Loucy (cell line): ENCODE data around the gene GCNT2.

Source experiments
- H2AFZ ChIP-seq: fragments of 200-600 bp; sonication (generic); 2 replicates; pipeline ENCODE4 v1.6.0; 2016; ENCODE audit warnings: antibody characterized with exemption, mild to moderate bottlenecking, low read length, moderate library complexity
- H3F3A ChIP-seq: fragments of 200-600 bp; 2 replicates; pipeline ENCODE4 v1.6.0; 2016; ENCODE audit warnings: antibody characterized with exemption, low read depth, mild to moderate bottlenecking
- H3K27me3 ChIP-seq: fragments of 200-600 bp; sonication (generic); 2 replicates; pipeline ENCODE4 v1.6.1; 2014; ENCODE audit warnings: low read length, mild to moderate bottlenecking; ENCODE audit not compliant: insufficient read depth, poor library complexity, severe bottlenecking
- H3K36me3 ChIP-seq: fragments of 200-600 bp; sonication (generic); 2 replicates; pipeline ENCODE4 v1.6.1; 2016; ENCODE audit warnings: low read length; ENCODE audit not compliant: insufficient read depth
- H3K4me1 ChIP-seq: fragments of 200-600 bp; sonication (generic); 2 replicates; pipeline ENCODE4 v1.5.1; 2014; ENCODE audit warnings: low read length, mild to moderate bottlenecking; ENCODE audit not compliant: insufficient read depth, poor library complexity, severe bottlenecking
- H3K4me2 ChIP-seq: fragments of 200-600 bp; sonication (generic); 2 replicates; pipeline ENCODE4 v1.6.0; 2014; ENCODE audit warnings: antibody characterized with exemption, low read length, low read depth, mild to moderate bottlenecking; ENCODE audit not compliant: poor library complexity, severe bottlenecking
- H3K4me3 ChIP-seq: fragments of 200-600 bp; sonication (generic); 2 replicates; pipeline ENCODE4 v1.5.1; 2014; ENCODE audit warnings: low read length, mild to moderate bottlenecking, mixed read lengths; ENCODE audit not compliant: poor library complexity, severe bottlenecking
- H3K79me2 ChIP-seq: fragments of 200-600 bp; sonication (generic); 2 replicates; pipeline ENCODE4 v1.6.1; 2014; ENCODE audit warnings: low read length; ENCODE audit not compliant: insufficient read depth
- H3K9ac ChIP-seq: fragments of 200-600 bp; sonication (generic); 2 replicates; pipeline ENCODE4 v1.6.0; 2014; ENCODE audit warnings: mild to moderate bottlenecking, low read depth, low read length, moderate library complexity; ENCODE audit not compliant: poor library complexity, severe bottlenecking
- H3K9me2 ChIP-seq: fragments of 200-600 bp; sonication (generic); replicated peaks from 2 replicates; pipeline ENCODE4 v1.6.1; 2016; ENCODE audit warnings: low read depth, low read length, mixed read lengths
- H3K9me3 ChIP-seq: fragments of 200-600 bp; sonication (generic); 2 replicates; pipeline ENCODE4 v1.6.1; 2014; ENCODE audit warnings: mild to moderate bottlenecking, antibody characterized with exemption, low read length, low read depth; ENCODE audit not compliant: insufficient read depth
- H4K20me1 ChIP-seq: fragments of 200-600 bp; sonication (generic); 2 replicates; pipeline ENCODE4 v1.6.0; 2014; ENCODE audit warnings: antibody characterized with exemption, low read length, mild to moderate bottlenecking; ENCODE audit not compliant: insufficient read depth, poor library complexity, severe bottlenecking
- CTCF ChIP-seq: fragments of 200-600 bp; sonication (generic); conservative IDR thresholded peaks from 2 replicates; pipeline ENCODE4 v1.5.1; 2014; ENCODE audit warnings: mild to moderate bottlenecking, antibody characterized with exemption, low read length
- EZH2phosphoT487 ChIP-seq: fragments of 200-600 bp; IDR thresholded peaks from 2 replicates; pipeline ENCODE4 v1.6.1; 2018; ENCODE audit warnings: antibody characterized with exemption, mild to moderate bottlenecking, moderate library complexity, borderline replicate concordance

Gene GCNT2

GRCh38 chr6:10557913-10558312, 36.8 kb downstream of the GCNT2 start:
- no peak overlapping the region for H3K9ac ChIP-seq

GRCh38 chr6:10558565-10558964, 37.4 kb downstream of the GCNT2 start:
- Histone ChIP-seq H3K4me3 (no peak overlapping the region), H3K9ac (no peak overlapping the region), H3K79me2 (no peaks in the 10 kb centered on the region), H3K36me3 (no peaks in the 10 kb centered on the region), H3K27me3 (no peaks in the 10 kb centered on the region), H3K4me2 (no peak overlapping the region), H2AFZ (no peak overlapping the region), H3K4me1 (no peaks in the 10 kb centered on the region), H3K9me3 (no peaks in the 10 kb centered on the region), H3K9me2 (no peaks in the 10 kb centered on the region), H3F3A (no peaks in the 10 kb centered on the region), H4K20me1 (no peaks in the 10 kb centered on the region)
- TF ChIP-seq EZH2phosphoT487, result no peak
- no peak for TF ChIP-seq CTCF

More at GRCh38 chr6:10557913-10558312, 36.8 kb downstream of the GCNT2 start:
- Histone ChIP-seq H3K9me3 (no peaks in the 10 kb centered on the region), H3K4me2 (no peak overlapping the region), H3K4me1 (no peaks in the 10 kb centered on the region), H3K36me3 (no peaks in the 10 kb centered on the region), H3K79me2 (no peaks in the 10 kb centered on the region), H3K27me3 (no peaks in the 10 kb centered on the region), H3K4me3 (no peak overlapping the region), H2AFZ (no peak overlapping the region), H3K9me2 (no peaks in the 10 kb centered on the region), H3F3A (no peaks in the 10 kb centered on the region), H4K20me1 (no peaks in the 10 kb centered on the region)
- TF ChIP-seq EZH2phosphoT487 (no peak), CTCF (no peak)

GRCh38 chr6:10559522-10560152, 38.5 kb downstream of the GCNT2 start:
- Histone ChIP-seq H3K4me3 (no peak overlapping the region), H3K79me2 (no peaks in the 10 kb centered on the region), H3K9me2 (no peaks in the 10 kb centered on the region), H3K9ac (no peak overlapping the region), H3K27me3 (no peaks in the 10 kb centered on the region), H3F3A (no peaks in the 10 kb centered on the region), H3K4me1 (no peaks in the 10 kb centered on the region), H3K4me2 (no peak overlapping the region), H2AFZ (no peak overlapping the region), H3K36me3 (no peaks in the 10 kb centered on the region), H3K9me3 (no peaks in the 10 kb centered on the region), H4K20me1 (no peaks in the 10 kb centered on the region)
- TF ChIP-seq EZH2phosphoT487 (no peak), CTCF (no peak)
